Liver (tissue), 3 donors: ENCODE measurements around the gene GPC3.

ENCODE experiments used
- RAD21 ChIP-seq, 2 donors: IDR thresholded peaks; 2 replicates each; pipeline ENCODE4 v1.6.1; 2016; ENCODE audit warnings: antibody characterized with exemption in 2 of 2, mild to moderate bottlenecking in 2 of 2
- TAF1 ChIP-seq: conservative IDR thresholded peaks from 2 replicates; pipeline ENCODE4 v1.6.1; 2016; ENCODE audit warnings: antibody characterized with exemption, mild to moderate bottlenecking
- TF ChIP-seq, protein P1 (sequence below): fragments of 150-350 bp; IDR thresholded peaks from 2 replicates; pipeline ENCODE4 v1.5.1; 2017; ENCODE audit warnings: improper control_type of control experiment, low read depth, low read length; ENCODE audit not compliant: missing input control
- TF ChIP-seq, protein P2 (sequence below): IDR thresholded peaks from 2 replicates; pipeline ENCODE4 v1.6.1; 2016; ENCODE audit warnings: antibody characterized with exemption, mild to moderate bottlenecking
- TF ChIP-seq, protein P3 (sequence below): IDR thresholded peaks from 2 replicates; pipeline ENCODE4 v1.6.1; 2016; ENCODE audit warnings: antibody characterized with exemption
- donor health status: healthy.
- donor health status: healthy.

DNA sequence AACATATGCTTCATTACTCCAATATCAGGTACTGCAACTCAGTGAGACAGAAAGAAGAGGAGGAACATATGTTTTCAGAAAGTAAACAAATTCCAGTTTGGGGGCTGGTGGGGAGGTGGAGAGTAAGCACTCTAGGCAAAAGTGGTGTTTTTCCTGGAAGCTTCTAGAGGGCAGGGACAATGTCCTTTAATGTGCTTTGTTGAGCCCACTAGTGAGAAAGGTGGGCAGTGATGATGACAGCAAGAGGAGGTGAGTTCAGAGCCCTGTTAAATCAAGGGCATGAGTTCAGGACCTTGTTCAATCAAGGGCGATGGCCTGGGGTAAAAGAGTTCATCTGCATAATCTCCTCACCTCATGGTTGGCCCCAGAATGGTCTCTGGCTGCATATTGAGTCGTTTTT lies 38.4 kb downstream of the GPC3 start:
- TF ChIP-seq, protein P1, sequence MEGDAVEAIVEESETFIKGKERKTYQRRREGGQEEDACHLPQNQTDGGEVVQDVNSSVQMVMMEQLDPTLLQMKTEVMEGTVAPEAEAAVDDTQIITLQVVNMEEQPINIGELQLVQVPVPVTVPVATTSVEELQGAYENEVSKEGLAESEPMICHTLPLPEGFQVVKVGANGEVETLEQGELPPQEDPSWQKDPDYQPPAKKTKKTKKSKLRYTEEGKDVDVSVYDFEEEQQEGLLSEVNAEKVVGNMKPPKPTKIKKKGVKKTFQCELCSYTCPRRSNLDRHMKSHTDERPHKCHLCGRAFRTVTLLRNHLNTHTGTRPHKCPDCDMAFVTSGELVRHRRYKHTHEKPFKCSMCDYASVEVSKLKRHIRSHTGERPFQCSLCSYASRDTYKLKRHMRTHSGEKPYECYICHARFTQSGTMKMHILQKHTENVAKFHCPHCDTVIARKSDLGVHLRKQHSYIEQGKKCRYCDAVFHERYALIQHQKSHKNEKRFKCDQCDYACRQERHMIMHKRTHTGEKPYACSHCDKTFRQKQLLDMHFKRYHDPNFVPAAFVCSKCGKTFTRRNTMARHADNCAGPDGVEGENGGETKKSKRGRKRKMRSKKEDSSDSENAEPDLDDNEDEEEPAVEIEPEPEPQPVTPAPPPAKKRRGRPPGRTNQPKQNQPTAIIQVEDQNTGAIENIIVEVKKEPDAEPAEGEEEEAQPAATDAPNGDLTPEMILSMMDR = no peak
- TF ChIP-seq RAD21 (IDR thresholded peaks at IDR 0.05) = no peak
- no peak for TF ChIP-seq TAF1
- TF ChIP-seq, protein P2, sequence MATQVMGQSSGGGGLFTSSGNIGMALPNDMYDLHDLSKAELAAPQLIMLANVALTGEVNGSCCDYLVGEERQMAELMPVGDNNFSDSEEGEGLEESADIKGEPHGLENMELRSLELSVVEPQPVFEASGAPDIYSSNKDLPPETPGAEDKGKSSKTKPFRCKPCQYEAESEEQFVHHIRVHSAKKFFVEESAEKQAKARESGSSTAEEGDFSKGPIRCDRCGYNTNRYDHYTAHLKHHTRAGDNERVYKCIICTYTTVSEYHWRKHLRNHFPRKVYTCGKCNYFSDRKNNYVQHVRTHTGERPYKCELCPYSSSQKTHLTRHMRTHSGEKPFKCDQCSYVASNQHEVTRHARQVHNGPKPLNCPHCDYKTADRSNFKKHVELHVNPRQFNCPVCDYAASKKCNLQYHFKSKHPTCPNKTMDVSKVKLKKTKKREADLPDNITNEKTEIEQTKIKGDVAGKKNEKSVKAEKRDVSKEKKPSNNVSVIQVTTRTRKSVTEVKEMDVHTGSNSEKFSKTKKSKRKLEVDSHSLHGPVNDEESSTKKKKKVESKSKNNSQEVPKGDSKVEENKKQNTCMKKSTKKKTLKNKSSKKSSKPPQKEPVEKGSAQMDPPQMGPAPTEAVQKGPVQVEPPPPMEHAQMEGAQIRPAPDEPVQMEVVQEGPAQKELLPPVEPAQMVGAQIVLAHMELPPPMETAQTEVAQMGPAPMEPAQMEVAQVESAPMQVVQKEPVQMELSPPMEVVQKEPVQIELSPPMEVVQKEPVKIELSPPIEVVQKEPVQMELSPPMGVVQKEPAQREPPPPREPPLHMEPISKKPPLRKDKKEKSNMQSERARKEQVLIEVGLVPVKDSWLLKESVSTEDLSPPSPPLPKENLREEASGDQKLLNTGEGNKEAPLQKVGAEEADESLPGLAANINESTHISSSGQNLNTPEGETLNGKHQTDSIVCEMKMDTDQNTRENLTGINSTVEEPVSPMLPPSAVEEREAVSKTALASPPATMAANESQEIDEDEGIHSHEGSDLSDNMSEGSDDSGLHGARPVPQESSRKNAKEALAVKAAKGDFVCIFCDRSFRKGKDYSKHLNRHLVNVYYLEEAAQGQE = no peak
- TF ChIP-seq, protein P3, sequence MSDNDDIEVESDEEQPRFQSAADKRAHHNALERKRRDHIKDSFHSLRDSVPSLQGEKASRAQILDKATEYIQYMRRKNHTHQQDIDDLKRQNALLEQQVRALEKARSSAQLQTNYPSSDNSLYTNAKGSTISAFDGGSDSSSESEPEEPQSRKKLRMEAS = no peak
